ENCODE results near the gene UQCRQ. TPM values are rescaled to one million over a fixed set of nuclear protein-coding genes. Genes with fewer than 3 reads are reported as not detected.

UQCRQ gene
- total and polyA plus RNA-seq, 2 donors (not counting 3 experiments of a cell fraction or from before 2014, with no cell fraction given): 246 to 390 TPM

DNA sequence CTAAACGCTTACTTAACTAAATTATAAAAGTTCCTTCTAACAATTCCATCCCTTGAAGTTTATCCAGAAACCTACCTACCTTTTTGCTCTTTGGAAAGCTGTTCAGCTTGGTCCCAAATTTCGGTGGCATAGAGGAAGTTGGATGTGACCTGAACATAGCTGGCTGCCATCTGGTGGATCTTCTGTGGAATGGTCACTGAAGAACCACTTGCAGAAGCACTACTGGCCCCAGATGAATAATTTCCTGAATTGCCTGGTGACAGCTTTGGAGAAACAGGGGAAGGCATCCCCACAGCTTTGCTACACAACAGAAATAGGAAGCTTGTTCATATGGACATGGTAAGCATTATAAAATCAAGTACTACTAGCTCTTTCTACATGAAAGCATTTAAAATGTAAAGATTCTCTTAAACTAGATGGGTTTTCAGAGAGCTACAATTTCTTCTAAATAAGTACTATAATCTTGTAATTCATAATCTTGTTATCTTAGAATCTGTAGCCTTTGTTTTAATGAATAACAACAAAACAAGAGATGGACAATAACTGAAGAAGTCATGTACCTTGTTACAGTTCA, 16.9 kb downstream of the UQCRQ start:
- Histone ChIP-seq H3K79me2 (ENCODE audit: control insufficient read depth, insufficient read depth, low read length) (no peaks in the 10 kb centered on the region), H3K36me3 (ENCODE audit: control insufficient read depth in 2 of 2, extremely low read depth in 1 of 2, insufficient read depth in 2 of 2, low read length in 2 of 2) (peaks cover 23 to 59% of the 10 kb centered on the region in 2 experiments), H3K27ac (ENCODE audit: insufficient read depth, low read depth, low read length) (no peak overlapping the region), H3K9me1 (replicated peaks; ENCODE audit: control insufficient read depth, extremely low read depth, insufficient read depth, low read length) (no peaks in the 10 kb centered on the region), H4K20me1 (replicated peaks; ENCODE audit: control insufficient read depth, extremely low read depth, insufficient read depth, low read length) (no peaks in the 10 kb centered on the region), H3K9me3 (replicated peaks; ENCODE audit: control insufficient read depth, insufficient read depth, low read length) (no peaks in the 10 kb centered on the region), H3K4me3 (replicated peaks in 1 of 3; ENCODE audit: insufficient read depth in 1 of 3, low read depth in 1 of 3, low read length in 3 of 3) (no peak overlapping the region), H3K4me2 (ENCODE audit: insufficient read depth, low read length) (no peak overlapping the region), H2AFZ (ENCODE audit: low read depth, low read length) (no peak overlapping the region), H3K4me1 (ENCODE audit: control insufficient read depth, extremely low read depth, insufficient read depth, low read length) (peaks cover 6% of the 10 kb centered on the region), H3K27me3 (ENCODE audit: control insufficient read depth in 2 of 2, insufficient read depth in 2 of 2, low read length in 2 of 2) (no peaks in the 10 kb centered on the region), H3K9ac (replicated peaks; ENCODE audit: extremely low read depth, insufficient read depth, low read length) (no peak overlapping the region)
- dilution Hi-C loops (cut with MboI; ENCODE audit: extremely low pct_ligation_motif_present, low sequenced_read_pairs): no loop called here
- CTCF ChIA-PET: interaction anchor here (0.7 to 3.4 kb wide), 29 partner anchors 8 to 507 kb away, joined by 3 to 122 read pairs (median 5); partner anchors contain the start of genes CCNI2, GDF9, IRF1 and LEAP2
- DNase-seq (ENCODE audit: low read depth, low spot score): peak; percentile 82
- TF ChIP-seq POLR2AphosphoS5 (IDR thresholded peaks at IDR 0.05; ENCODE audit: insufficient read depth, low read depth, low read length) (peak; percentile 40), JUN (IDR thresholded peaks at IDR 0.05; ENCODE audit: borderline replicate concordance, insufficient read depth, insufficient read length, low read depth) (no peak), MYC (IDR thresholded peaks at IDR 0.05; ENCODE audit: low read depth, low read length) (no peak), GATA2 (IDR thresholded peaks at IDR 0.05; ENCODE audit: insufficient read depth, insufficient read length, low read depth, low read length) (no peak), FOS (IDR thresholded peaks at IDR 0.05; ENCODE audit: borderline replicate concordance, insufficient read depth, low read length) (no peak), POLR2A (IDR thresholded peaks at IDR 0.05; ENCODE audit: low read depth, low read length) (no peak), EZH2 (IDR thresholded peaks at IDR 0.05; ENCODE audit: borderline replicate concordance, low read depth, low read length, severe bottlenecking) (no peak)
- TF ChIP-seq, protein P1, sequence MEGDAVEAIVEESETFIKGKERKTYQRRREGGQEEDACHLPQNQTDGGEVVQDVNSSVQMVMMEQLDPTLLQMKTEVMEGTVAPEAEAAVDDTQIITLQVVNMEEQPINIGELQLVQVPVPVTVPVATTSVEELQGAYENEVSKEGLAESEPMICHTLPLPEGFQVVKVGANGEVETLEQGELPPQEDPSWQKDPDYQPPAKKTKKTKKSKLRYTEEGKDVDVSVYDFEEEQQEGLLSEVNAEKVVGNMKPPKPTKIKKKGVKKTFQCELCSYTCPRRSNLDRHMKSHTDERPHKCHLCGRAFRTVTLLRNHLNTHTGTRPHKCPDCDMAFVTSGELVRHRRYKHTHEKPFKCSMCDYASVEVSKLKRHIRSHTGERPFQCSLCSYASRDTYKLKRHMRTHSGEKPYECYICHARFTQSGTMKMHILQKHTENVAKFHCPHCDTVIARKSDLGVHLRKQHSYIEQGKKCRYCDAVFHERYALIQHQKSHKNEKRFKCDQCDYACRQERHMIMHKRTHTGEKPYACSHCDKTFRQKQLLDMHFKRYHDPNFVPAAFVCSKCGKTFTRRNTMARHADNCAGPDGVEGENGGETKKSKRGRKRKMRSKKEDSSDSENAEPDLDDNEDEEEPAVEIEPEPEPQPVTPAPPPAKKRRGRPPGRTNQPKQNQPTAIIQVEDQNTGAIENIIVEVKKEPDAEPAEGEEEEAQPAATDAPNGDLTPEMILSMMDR (IDR thresholded peaks at IDR 0.05; ENCODE audit: extremely low read depth in 1 of 2, insufficient read depth in 1 of 2, low read depth in 1 of 2, low read length in 2 of 2): peak; percentile 66 to 69
- TF ChIP-seq, protein P2, sequence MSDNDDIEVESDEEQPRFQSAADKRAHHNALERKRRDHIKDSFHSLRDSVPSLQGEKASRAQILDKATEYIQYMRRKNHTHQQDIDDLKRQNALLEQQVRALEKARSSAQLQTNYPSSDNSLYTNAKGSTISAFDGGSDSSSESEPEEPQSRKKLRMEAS (IDR thresholded peaks at IDR 0.05; ENCODE audit: insufficient read depth, insufficient read length): no peak
- peak; percentile 94 for FAIRE-seq
- POLR2A ChIA-PET: interaction anchor here (0.7 kb wide), 1 partner anchor 16 kb away, joined by 6 read pairs; no protein-coding TSS in a partner anchor
- no TSS peak for BruUV-seq (replicated peaks)
- intact Hi-C loops (cut with micrococcal nuclease): loop anchor here (1.0 to 5.0 kb wide), 5 partner anchors 17 to 498 kb away; partner anchors contain the start of genes CCNI2, GDF9, SHROOM1 and UQCRQ
